Transverse colon (tissue), 4 donors: ENCODE results near the gene RAB6B. TPM values are rescaled to one million over a fixed set of nuclear protein-coding genes. Genes with fewer than 3 reads are reported as not detected.

Source experiments
- DNase-seq: peaks from one replicate; pipeline ENCODE4 v3.0.0-alpha.2; 2019
- H3K27ac ChIP-seq, 4 donors: fragments of 200-600 bp; sonication (generic); 2 replicates each; pipeline ENCODE4 v1.5.1; 2016 to 2018; ENCODE audit warnings: inconsistent platforms in 4 of 4
- H3K27me3 ChIP-seq: fragments of 200-600 bp; sonication (generic); 2 replicates; pipeline ENCODE4 v1.5.1; 2017; ENCODE audit warnings: inconsistent platforms
- H3K36me3 ChIP-seq, 4 donors: fragments of 200-600 bp; sonication (generic); 2 replicates each; pipeline ENCODE4 v1.5.1; 2017 to 2019; ENCODE audit warnings: inconsistent platforms in 4 of 4
- H3K4me1 ChIP-seq, 4 donors: fragments of 200-600 bp; sonication (generic); 2 replicates each; pipeline ENCODE4 v1.5.1; 2017 to 2020; ENCODE audit warnings: inconsistent platforms in 4 of 4
- H3K4me3 ChIP-seq, 4 donors: fragments of 200-600 bp; sonication (generic); 1 replicate in 1 of 4; 2 replicates in 3 of 4; pipeline versions ENCODE4 v1.5.1 to v1.6.1; 2017 to 2019; ENCODE audit warnings: inconsistent platforms in 4 of 4
- H3K9me3 ChIP-seq, 2 donors: fragments of 200-600 bp; sonication (generic); 2 replicates each; pipeline ENCODE4 v1.5.1; 2017 to 2019; ENCODE audit warnings: inconsistent platforms in 2 of 2
- EP300 ChIP-seq: sonication (generic); formaldehyde crosslinking; IDR thresholded peaks from one replicate; pipeline ENCODE4 v1.6.1; 2017; ENCODE audit warnings: antibody characterized with exemption, low read depth
- POLR2A ChIP-seq: fragments of 450-650 bp; IDR thresholded peaks from one replicate; pipeline ENCODE4 v1.6.1; 2016; ENCODE audit warnings: antibody characterized with exemption, mild to moderate bottlenecking, moderate library complexity
- POLR2AphosphoS5 ChIP-seq, 3 donors: sonication (generic); formaldehyde crosslinking; IDR thresholded peaks; one replicate each; pipeline ENCODE4 v1.6.1; 2016; ENCODE audit warnings: antibody characterized with exemption in 3 of 3
- WGBS, 2 donors: methylation state at CpG; one replicate each; pipeline ENCODE4 v1.1.5; 2018; ENCODE audit warnings: low coverage in 1 of 2; 5-methylcytosine and 5-hydroxymethylcytosine counted together
- in situ Hi-C, 4 donors: fragments of 200-750 bp; cut with MboI; loops; one replicate each; pipeline versions ENCODE4 v1.15.0 to v1.15.1; 2017; ENCODE audit warnings: low sequenced_read_pairs in 3 of 4, low pct_ligation_motif_present in 1 of 4, low pct_unique_long_range_greater_than_20kb in 1 of 4
- intact Hi-C: fragments of 100-400 bp; cut with DNase I; formaldehyde crosslinking; loops from one replicate; pipeline ENCODE4 v1.15.1; 2023; ENCODE audit warnings: low total_unique reads
- total RNA-seq, 4 donors: library from RNA; depleted of rRNA; stranded (reverse); fragments of >200 nt; gene quantifications; one replicate each; pipeline ENCODE4 v1.1.0, GENCODE V29; 2016
- TF ChIP-seq, protein P1 (sequence below), 5 experiments: fragments of 200-600 bp in 3 of 5; fragments of 450-650 bp in 2 of 5; sonication (generic) in 3 of 5; IDR thresholded peaks; 1 replicate in 2 of 5; 2 replicates in 3 of 5; pipeline ENCODE4 v1.5.1; 2016 to 2017; ENCODE audit warnings: antibody characterized with exemption in 5 of 5, inconsistent platforms in 3 of 5, mild to moderate bottlenecking in 2 of 5, moderate library complexity in 1 of 5

Gene RAB6B
- total RNA-seq, 4 donors from 2014 or later = 1.2 to 4.8 (median 2.2) TPM

DNA sequence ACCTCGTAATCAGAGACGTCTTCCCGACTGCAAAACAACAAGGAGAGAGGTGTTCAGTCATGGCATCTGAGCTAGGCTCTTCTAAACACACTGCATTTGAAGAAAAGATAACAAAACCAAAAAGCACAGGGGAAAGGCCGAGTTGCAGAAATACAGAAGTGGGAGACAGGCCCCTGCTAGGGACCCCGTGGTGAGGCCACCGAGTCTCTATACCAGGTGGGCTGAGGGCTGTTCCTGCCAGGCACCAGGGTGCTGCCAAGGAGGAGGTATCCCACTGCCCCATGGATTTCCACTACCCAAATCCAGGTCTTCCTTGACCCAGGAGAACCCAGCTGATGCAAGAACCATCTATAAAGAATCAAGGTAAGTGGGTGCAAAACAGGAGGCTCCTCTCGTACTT lies 31.1 kb downstream of the RAB6B start:
- in situ Hi-C loops = no loop called here
- intact Hi-C loops = no loop called here
- DNase-seq = no peak
- WGBS, 2 donors = 60 to 87% methylated on average over 2 to 7 of the region's 7 CpGs
- Histone ChIP-seq H3K36me3 (no peaks in the 10 kb centered on the region), H3K9me3 (no peaks in the 10 kb centered on the region), H3K4me1 (no peaks in the 10 kb centered on the region), H3K4me3 (no peak overlapping the region), H3K27ac (no peak overlapping the region), H3K27me3 (no peaks in the 10 kb centered on the region)
- TF ChIP-seq, protein P1, sequence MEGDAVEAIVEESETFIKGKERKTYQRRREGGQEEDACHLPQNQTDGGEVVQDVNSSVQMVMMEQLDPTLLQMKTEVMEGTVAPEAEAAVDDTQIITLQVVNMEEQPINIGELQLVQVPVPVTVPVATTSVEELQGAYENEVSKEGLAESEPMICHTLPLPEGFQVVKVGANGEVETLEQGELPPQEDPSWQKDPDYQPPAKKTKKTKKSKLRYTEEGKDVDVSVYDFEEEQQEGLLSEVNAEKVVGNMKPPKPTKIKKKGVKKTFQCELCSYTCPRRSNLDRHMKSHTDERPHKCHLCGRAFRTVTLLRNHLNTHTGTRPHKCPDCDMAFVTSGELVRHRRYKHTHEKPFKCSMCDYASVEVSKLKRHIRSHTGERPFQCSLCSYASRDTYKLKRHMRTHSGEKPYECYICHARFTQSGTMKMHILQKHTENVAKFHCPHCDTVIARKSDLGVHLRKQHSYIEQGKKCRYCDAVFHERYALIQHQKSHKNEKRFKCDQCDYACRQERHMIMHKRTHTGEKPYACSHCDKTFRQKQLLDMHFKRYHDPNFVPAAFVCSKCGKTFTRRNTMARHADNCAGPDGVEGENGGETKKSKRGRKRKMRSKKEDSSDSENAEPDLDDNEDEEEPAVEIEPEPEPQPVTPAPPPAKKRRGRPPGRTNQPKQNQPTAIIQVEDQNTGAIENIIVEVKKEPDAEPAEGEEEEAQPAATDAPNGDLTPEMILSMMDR (IDR thresholded peaks at IDR 0.05) = no peak
- TF ChIP-seq POLR2AphosphoS5 (IDR thresholded peaks at IDR 0.05) (no peak), EP300 (no peak), POLR2A (no peak)

GRCh38 chr3:133863911-133864310 lies 31.8 kb downstream of the RAB6B start:
- DNase-seq = no peak
- H3K4me1 ChIP-seq = no peaks in the 10 kb centered on the region
- H3K9me3 ChIP-seq = no peaks in the 10 kb centered on the region
- in situ Hi-C loops = no loop called here
- no peak overlapping the region for H3K27ac ChIP-seq
- H3K4me3 ChIP-seq = no peak overlapping the region
- H3K27me3 ChIP-seq = no peaks in the 10 kb centered on the region
- H3K36me3 ChIP-seq = no peaks in the 10 kb centered on the region
- intact Hi-C loops = no loop called here
- 84% methylated on average over 11 of the region's 11 CpGs; no CpG with 5 or more reads in 1 of the 2 donors for WGBS, 2 donors
- TF ChIP-seq, protein P1 (IDR thresholded peaks at IDR 0.05) = no peak
- TF ChIP-seq POLR2AphosphoS5 (IDR thresholded peaks at IDR 0.05) = no peak
- TF ChIP-seq EP300 = no peak
- TF ChIP-seq POLR2A = no peak

DNA sequence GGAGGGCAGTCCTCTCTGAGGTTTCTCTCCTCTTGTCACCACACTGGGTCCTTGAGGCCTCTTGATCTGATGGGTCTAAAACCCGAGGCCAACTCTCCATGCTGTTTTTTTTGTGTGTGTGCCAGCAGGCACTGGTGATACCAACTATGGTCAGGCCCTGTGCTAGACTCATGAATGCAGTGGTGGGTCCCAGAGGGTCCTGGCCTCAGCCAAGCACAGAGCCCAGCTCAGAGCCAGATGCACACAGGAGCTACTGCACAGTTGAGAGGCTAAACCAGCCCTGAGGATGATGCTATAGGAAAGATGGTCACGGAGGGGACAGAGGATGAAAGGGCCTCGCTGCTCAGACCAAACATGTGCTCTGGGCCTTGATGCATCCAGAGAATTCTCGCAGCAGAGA lies 33.5 kb downstream of the RAB6B start:
- 76 to 81% methylated on average over 3 to 4 of the region's 4 CpGs for WGBS, 2 donors
- Histone ChIP-seq H3K9me3 (no peaks in the 10 kb centered on the region), H3K4me1 (no peaks in the 10 kb centered on the region), H3K27me3 (no peaks in the 10 kb centered on the region), H3K27ac (no peak overlapping the region), H3K4me3 (no peak overlapping the region), H3K36me3 (no peaks in the 10 kb centered on the region)
- intact Hi-C loops (no loop called here), in situ Hi-C loops (no loop called here)
- DNase-seq = no peak
- TF ChIP-seq, protein P1 (IDR thresholded peaks at IDR 0.05) = no peak
- no peak for TF ChIP-seq POLR2A
- no peak for TF ChIP-seq POLR2AphosphoS5 (IDR thresholded peaks at IDR 0.05)
- TF ChIP-seq EP300 = no peak

DNA sequence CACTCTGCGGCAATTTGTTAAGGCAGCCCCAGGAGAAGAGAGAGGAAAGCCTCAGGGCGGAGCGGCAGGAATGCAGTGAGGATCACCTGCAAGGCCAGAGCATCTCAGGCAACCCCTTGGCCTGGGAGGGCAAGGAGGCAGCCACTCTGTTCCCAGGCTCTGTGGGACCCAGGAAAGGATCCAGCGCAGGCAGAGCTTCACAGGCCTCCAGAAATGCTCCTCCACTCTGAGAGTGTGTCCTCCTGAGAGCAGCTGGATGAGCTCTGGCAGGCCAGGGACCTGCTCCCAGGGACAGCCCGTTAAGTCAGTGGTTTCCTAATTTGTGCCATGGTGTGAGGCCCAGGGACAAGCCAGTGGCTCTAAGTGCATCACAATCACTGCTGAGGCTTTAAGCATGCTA lies 35.2 kb downstream of the RAB6B start:
- H3K9me3 ChIP-seq = no peaks in the 10 kb centered on the region
- H3K4me3 ChIP-seq = no peak overlapping the region
- no peak for DNase-seq
- H3K4me1 ChIP-seq = no peaks in the 10 kb centered on the region
- no peak overlapping the region for H3K27ac ChIP-seq
- in situ Hi-C loops = no loop called here
- intact Hi-C loops = no loop called here
- H3K27me3 ChIP-seq = no peaks in the 10 kb centered on the region
- no peaks in the 10 kb centered on the region for H3K36me3 ChIP-seq
- TF ChIP-seq, protein P1 (IDR thresholded peaks at IDR 0.05) = no peak
- TF ChIP-seq POLR2A = no peak
- no peak for TF ChIP-seq EP300
- TF ChIP-seq POLR2AphosphoS5 (IDR thresholded peaks at IDR 0.05) = no peak
- WGBS, 2 donors = 90 to 100% methylated on average over 1 to 5 of the region's 5 CpGs
